ENCODE results near the gene RNF186. TPM values are rescaled to one million over a fixed set of nuclear protein-coding genes. Genes with fewer than 3 reads are reported as not detected.

RNF186 gene
- total and polyA plus RNA-seq, 10 donors: 0.07 TPM; not detected in 9

DNA sequence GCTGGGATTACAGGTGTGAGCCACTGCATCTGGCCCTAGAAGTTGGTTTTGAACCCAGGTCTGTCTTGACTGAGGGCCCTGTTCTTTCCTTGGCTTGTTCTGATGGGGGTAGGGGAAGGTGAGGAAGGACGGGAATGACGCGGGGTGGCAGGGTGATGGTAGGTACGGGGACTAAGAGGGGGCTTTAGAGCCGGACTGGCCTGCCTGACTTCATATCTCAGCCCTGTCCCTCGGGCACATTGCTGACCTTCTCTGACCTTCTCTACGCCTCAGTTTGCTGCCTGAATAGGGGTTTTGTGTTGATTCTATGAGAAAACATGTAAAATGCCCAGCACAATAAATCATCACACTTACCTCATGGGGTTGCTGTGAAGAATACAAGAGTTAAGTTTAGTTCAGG is 6.7 kb downstream of the RNF186 start:
- DNase-seq: no peak
- TF ChIP-seq POLR2AphosphoS5 (IDR thresholded peaks at IDR 0.05) (no peak), POLR2A (IDR thresholded peaks at IDR 0.05) (no peak)
- TF ChIP-seq, protein P1, sequence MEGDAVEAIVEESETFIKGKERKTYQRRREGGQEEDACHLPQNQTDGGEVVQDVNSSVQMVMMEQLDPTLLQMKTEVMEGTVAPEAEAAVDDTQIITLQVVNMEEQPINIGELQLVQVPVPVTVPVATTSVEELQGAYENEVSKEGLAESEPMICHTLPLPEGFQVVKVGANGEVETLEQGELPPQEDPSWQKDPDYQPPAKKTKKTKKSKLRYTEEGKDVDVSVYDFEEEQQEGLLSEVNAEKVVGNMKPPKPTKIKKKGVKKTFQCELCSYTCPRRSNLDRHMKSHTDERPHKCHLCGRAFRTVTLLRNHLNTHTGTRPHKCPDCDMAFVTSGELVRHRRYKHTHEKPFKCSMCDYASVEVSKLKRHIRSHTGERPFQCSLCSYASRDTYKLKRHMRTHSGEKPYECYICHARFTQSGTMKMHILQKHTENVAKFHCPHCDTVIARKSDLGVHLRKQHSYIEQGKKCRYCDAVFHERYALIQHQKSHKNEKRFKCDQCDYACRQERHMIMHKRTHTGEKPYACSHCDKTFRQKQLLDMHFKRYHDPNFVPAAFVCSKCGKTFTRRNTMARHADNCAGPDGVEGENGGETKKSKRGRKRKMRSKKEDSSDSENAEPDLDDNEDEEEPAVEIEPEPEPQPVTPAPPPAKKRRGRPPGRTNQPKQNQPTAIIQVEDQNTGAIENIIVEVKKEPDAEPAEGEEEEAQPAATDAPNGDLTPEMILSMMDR (IDR thresholded peaks at IDR 0.05 in 8 of 11, conservative IDR thresholded peaks at IDR 0.05 in 3 of 11): no peak
- no peaks in the 10 kb centered on the region for H3K36me3 ChIP-seq
- H3K27me3 ChIP-seq (replicated peaks in 1 of 7): no peaks in the 10 kb centered on the region
- no peaks in the 10 kb centered on the region for H3K9me3 ChIP-seq
- intact Hi-C loops (cut with DNase I; ENCODE audit: low total_unique reads): no loop called here
- WGBS, 5 donors: 91 to 95% (median 91%) methylated on average over 7 of the region's 7 CpGs
- H3K27ac ChIP-seq: no peak overlapping the region
- H3K4me3 ChIP-seq: no peak overlapping the region
- H3K4me1 ChIP-seq: peaks cover 0 to 15% (median 0%) of the 10 kb centered on the region in 6 donors

GRCh38 chr1:19804831-19805251 is 10.2 kb downstream of the RNF186 start:
- Histone ChIP-seq H3K9me3 (no peaks in the 10 kb centered on the region), H3K4me3 (no peak overlapping the region), H3K4me1 (peaks cover 4 to 12% (median 12%) of the 10 kb centered on the region in 6 donors), H3K27me3 (replicated peaks in 1 of 7) (no peaks in the 10 kb centered on the region), H3K36me3 (no peaks in the 10 kb centered on the region), H3K27ac (no peak overlapping the region)
- WGBS, 5 donors: 85 to 91% (median 87%) methylated on average over 6 of the region's 6 CpGs
- DNase-seq: no peak
- TF ChIP-seq, protein P1 (IDR thresholded peaks at IDR 0.05 in 8 of 11, conservative IDR thresholded peaks at IDR 0.05 in 3 of 11): no peak
- no peak for TF ChIP-seq POLR2AphosphoS5 (IDR thresholded peaks at IDR 0.05)
- no peak for TF ChIP-seq POLR2A (IDR thresholded peaks at IDR 0.05)
- intact Hi-C loops (cut with DNase I; ENCODE audit: low total_unique reads): no loop called here

DNA sequence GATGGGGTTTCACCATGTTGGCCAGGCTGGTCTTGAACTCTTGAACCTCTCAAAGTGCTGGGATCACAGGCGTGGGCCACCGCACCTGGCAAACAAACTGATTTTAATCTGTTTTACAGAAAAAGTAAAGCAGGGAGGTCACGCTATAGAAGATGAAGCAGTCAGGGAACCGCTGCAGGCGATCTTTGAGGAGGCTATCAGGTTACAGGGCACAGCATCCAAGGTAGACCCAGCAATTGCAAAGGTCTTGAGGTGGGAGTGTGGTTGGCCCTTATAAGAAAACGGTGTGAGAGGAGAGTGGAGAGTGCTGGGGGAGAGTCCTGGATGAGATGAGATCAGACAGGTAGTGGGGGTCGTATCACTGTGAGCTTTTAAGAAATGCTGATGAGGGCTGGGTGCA is 12.8 kb downstream of the RNF186 start:
- intact Hi-C loops (cut with DNase I; ENCODE audit: low total_unique reads): no loop called here
- TF ChIP-seq, protein P1 (IDR thresholded peaks at IDR 0.05 in 8 of 11, conservative IDR thresholded peaks at IDR 0.05 in 3 of 11): no peak
- TF ChIP-seq POLR2A (IDR thresholded peaks at IDR 0.05): no peak
- DNase-seq: no peak
- no peaks in the 10 kb centered on the region for H3K27me3 ChIP-seq (replicated peaks in 1 of 7)
- no peak overlapping the region for H3K27ac ChIP-seq
- no peak overlapping the region for H3K4me3 ChIP-seq
- H3K4me1 ChIP-seq: peaks cover 9 to 30% (median 25%) of the 10 kb centered on the region in 6 donors
- peaks cover 0 to 3% (median 0%) of the 10 kb centered on the region in 6 donors for H3K36me3 ChIP-seq
- WGBS, 5 donors: 77 to 85% (median 80%) methylated on average over 7 of the region's 7 CpGs
- no peaks in the 10 kb centered on the region for H3K9me3 ChIP-seq

GRCh38 chr1:19800076-19800804 is 14.8 kb downstream of the RNF186 start:
- Histone ChIP-seq H3K4me1 (peaks cover 9 to 35% (median 25%) of the 10 kb centered on the region in 6 donors), H3K9me3 (no peaks in the 10 kb centered on the region), H3K4me3 (peak overlapping the region; percentile 72 to 93 (median 80)), H3K36me3 (peaks cover 0 to 17% (median 0%) of the 10 kb centered on the region in 6 donors), H3K27ac (peak overlapping the region; percentile 24 to 93 (median 89)), H3K27me3 (replicated peaks in 1 of 7) (no peaks in the 10 kb centered on the region)
- TF ChIP-seq POLR2A (IDR thresholded peaks at IDR 0.05) (no peak), POLR2AphosphoS5 (IDR thresholded peaks at IDR 0.05) (no peak)
- TF ChIP-seq, protein P1 (IDR thresholded peaks at IDR 0.05 in 8 of 11, conservative IDR thresholded peaks at IDR 0.05 in 3 of 11): no peak
- DNase-seq: peak; percentile 89
- intact Hi-C loops (cut with DNase I; ENCODE audit: low total_unique reads): no loop called here
- 20 to 30% (median 22%) methylated on average over 21 to 33 of the region's 33 CpGs for WGBS, 5 donors

Measured in spleen (tissue), 11 donors.